ENCODE data around the gene HEXA.

DNA sequence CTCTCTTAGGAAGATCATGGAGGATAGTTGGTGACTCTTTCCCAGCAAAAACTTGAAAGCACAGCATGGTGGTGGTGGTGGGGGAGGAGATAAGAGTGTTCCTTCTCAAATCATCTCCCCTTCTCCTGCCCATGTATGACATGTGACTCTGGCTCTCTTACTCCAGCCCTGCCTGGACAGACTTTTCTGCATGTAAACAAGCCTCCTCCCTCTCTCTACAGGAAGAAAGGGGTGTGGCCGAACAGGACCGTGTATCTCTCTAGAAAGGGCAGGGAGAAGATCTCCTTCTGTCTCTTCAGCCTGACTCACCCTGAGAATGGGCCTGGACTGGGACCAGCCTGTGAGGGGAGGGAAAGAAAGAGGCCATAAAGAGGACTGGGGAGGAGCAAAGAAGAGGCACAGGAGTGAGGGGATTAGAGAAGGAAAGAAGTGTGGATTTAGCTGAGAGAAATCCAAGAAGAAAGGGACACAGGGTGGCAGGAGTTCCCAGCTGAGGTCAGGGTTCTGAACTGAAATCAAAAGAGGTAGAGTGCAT, 57.3 kb downstream of the HEXA start:
- TF ChIP-seq, protein P1, sequence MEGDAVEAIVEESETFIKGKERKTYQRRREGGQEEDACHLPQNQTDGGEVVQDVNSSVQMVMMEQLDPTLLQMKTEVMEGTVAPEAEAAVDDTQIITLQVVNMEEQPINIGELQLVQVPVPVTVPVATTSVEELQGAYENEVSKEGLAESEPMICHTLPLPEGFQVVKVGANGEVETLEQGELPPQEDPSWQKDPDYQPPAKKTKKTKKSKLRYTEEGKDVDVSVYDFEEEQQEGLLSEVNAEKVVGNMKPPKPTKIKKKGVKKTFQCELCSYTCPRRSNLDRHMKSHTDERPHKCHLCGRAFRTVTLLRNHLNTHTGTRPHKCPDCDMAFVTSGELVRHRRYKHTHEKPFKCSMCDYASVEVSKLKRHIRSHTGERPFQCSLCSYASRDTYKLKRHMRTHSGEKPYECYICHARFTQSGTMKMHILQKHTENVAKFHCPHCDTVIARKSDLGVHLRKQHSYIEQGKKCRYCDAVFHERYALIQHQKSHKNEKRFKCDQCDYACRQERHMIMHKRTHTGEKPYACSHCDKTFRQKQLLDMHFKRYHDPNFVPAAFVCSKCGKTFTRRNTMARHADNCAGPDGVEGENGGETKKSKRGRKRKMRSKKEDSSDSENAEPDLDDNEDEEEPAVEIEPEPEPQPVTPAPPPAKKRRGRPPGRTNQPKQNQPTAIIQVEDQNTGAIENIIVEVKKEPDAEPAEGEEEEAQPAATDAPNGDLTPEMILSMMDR (IDR thresholded peaks at IDR 0.05; ENCODE audit: poor library complexity, severe bottlenecking), result no peak
- TF ChIP-seq EZH2 (IDR thresholded peaks at IDR 0.05; ENCODE audit: borderline replicate concordance, insufficient read depth, low read length, poor library complexity, severe bottlenecking), result no peak
- no peak for TF ChIP-seq REST (IDR thresholded peaks at IDR 0.05; ENCODE audit: borderline replicate concordance)

Measured in neural cell (in vitro differentiated cells).